ENCODE results near the gene CYP19A1.

DNA sequence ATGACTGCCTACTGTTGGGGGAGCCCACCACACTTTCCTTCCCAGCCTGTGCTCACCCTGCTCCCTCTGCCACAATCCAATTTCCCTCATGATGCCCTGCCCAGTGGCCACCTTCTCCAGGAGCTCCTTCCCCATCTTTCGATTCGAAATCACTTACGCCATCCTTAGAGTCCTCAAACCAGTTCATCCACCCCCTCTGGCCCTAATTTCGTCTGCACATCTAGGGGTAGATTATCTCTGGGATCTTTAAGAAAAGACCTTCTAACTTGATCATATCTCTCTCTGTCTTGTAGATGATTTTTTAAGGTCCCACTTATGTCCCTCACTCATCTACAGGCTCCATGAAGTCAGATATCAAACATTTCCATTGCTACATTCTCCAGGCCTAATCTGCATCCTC, 17.1 kb downstream of the CYP19A1 start:
- TF ChIP-seq, protein P1, sequence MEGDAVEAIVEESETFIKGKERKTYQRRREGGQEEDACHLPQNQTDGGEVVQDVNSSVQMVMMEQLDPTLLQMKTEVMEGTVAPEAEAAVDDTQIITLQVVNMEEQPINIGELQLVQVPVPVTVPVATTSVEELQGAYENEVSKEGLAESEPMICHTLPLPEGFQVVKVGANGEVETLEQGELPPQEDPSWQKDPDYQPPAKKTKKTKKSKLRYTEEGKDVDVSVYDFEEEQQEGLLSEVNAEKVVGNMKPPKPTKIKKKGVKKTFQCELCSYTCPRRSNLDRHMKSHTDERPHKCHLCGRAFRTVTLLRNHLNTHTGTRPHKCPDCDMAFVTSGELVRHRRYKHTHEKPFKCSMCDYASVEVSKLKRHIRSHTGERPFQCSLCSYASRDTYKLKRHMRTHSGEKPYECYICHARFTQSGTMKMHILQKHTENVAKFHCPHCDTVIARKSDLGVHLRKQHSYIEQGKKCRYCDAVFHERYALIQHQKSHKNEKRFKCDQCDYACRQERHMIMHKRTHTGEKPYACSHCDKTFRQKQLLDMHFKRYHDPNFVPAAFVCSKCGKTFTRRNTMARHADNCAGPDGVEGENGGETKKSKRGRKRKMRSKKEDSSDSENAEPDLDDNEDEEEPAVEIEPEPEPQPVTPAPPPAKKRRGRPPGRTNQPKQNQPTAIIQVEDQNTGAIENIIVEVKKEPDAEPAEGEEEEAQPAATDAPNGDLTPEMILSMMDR (IDR thresholded peaks at IDR 0.05 in 2 of 3, conservative IDR thresholded peaks at IDR 0.05 in 1 of 3; ENCODE audit: insufficient read depth in 2 of 3, low read depth in 1 of 3, low read length in 3 of 3), result no peak
- TF ChIP-seq, protein P2, sequence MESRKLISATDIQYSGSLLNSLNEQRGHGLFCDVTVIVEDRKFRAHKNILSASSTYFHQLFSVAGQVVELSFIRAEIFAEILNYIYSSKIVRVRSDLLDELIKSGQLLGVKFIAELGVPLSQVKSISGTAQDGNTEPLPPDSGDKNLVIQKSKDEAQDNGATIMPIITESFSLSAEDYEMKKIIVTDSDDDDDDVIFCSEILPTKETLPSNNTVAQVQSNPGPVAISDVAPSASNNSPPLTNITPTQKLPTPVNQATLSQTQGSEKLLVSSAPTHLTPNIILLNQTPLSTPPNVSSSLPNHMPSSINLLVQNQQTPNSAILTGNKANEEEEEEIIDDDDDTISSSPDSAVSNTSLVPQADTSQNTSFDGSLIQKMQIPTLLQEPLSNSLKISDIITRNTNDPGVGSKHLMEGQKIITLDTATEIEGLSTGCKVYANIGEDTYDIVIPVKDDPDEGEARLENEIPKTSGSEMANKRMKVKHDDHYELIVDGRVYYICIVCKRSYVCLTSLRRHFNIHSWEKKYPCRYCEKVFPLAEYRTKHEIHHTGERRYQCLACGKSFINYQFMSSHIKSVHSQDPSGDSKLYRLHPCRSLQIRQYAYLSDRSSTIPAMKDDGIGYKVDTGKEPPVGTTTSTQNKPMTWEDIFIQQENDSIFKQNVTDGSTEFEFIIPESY (CRISPR knock-in tag; IDR thresholded peaks at IDR 0.05), result no peak
- no peak for TF ChIP-seq FOS (IDR thresholded peaks at IDR 0.05; ENCODE audit: extremely low read depth, insufficient read length)
- TF ChIP-seq POLR2AphosphoS2 (IDR thresholded peaks at IDR 0.05; ENCODE audit: low read length), result no peak
- TF ChIP-seq CBX1 (IDR thresholded peaks at IDR 0.05; ENCODE audit: low read depth), result no peak
- TF ChIP-seq, protein P3, sequence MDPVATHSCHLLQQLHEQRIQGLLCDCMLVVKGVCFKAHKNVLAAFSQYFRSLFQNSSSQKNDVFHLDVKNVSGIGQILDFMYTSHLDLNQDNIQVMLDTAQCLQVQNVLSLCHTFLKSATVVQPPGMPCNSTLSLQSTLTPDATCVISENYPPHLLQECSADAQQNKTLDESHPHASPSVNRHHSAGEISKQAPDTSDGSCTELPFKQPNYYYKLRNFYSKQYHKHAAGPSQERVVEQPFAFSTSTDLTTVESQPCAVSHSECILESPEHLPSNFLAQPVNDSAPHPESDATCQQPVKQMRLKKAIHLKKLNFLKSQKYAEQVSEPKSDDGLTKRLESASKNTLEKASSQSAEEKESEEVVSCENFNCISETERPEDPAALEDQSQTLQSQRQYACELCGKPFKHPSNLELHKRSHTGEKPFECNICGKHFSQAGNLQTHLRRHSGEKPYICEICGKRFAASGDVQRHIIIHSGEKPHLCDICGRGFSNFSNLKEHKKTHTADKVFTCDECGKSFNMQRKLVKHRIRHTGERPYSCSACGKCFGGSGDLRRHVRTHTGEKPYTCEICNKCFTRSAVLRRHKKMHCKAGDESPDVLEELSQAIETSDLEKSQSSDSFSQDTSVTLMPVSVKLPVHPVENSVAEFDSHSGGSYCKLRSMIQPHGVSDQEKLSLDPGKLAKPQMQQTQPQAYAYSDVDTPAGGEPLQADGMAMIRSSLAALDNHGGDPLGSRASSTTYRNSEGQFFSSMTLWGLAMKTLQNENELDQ (CRISPR knock-in tag; IDR thresholded peaks at IDR 0.05; ENCODE audit: borderline replicate concordance), result no peak

All from K562 (cell line).